UCSD-AML1 (cell line): Measurements from ENCODE around the gene MMS19.

Experiments
- DNase-seq: peaks from one replicate; lab custom pipeline; 2025; ENCODE audit not compliant: unreplicated experiment; lab: John Stamatoyannopoulos, UW

MMS19 gene, protein sequence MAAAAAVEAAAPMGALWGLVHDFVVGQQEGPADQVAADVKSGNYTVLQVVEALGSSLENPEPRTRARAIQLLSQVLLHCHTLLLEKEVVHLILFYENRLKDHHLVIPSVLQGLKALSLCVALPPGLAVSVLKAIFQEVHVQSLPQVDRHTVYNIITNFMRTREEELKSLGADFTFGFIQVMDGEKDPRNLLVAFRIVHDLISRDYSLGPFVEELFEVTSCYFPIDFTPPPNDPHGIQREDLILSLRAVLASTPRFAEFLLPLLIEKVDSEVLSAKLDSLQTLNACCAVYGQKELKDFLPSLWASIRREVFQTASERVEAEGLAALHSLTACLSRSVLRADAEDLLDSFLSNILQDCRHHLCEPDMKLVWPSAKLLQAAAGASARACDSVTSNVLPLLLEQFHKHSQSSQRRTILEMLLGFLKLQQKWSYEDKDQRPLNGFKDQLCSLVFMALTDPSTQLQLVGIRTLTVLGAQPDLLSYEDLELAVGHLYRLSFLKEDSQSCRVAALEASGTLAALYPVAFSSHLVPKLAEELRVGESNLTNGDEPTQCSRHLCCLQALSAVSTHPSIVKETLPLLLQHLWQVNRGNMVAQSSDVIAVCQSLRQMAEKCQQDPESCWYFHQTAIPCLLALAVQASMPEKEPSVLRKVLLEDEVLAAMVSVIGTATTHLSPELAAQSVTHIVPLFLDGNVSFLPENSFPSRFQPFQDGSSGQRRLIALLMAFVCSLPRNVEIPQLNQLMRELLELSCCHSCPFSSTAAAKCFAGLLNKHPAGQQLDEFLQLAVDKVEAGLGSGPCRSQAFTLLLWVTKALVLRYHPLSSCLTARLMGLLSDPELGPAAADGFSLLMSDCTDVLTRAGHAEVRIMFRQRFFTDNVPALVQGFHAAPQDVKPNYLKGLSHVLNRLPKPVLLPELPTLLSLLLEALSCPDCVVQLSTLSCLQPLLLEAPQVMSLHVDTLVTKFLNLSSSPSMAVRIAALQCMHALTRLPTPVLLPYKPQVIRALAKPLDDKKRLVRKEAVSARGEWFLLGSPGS

DNA sequence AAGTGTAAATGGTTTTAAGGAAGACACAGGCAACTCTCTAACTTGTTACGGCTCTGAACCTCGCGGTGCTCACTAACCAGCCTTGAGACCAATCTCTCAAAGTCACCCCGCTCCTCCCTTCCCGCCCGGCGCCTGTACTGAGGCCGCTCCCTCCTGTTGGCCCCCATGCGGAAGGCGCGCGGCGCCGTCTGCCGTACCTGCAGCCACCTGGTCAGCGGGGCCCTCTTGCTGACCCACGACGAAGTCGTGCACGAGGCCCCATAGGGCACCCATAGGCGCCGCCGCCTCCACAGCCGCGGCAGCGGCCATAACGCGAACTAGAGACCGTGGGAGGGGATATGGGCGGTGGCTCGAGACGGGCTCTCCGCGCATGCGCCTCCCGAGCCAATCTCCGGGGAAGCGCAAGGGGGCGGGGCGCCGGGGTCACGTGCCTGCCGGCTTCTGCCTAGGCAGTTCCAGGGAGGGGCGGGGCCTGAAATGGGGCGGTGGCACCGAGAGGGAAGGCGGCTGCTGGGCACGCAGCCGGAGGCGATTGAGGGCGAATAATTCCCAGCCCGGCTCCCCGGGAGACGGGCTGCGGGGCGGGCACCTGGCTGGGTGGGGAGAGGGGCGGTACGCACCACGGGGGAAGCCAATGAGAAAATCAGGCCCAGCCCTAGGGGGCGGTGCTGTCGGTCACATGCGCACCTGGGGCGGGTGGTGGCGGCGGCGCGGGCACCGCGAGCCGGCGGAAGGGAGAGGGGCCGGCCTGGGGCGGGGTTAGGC is at the start of gene MMS19:
Gene MMS19 (minus strand): TSS at position 347 of the 765 bp plus-strand sequence. CDS start 38 bp downstream, at position 309.
- peak; percentile 100 for DNase-seq

DNA sequence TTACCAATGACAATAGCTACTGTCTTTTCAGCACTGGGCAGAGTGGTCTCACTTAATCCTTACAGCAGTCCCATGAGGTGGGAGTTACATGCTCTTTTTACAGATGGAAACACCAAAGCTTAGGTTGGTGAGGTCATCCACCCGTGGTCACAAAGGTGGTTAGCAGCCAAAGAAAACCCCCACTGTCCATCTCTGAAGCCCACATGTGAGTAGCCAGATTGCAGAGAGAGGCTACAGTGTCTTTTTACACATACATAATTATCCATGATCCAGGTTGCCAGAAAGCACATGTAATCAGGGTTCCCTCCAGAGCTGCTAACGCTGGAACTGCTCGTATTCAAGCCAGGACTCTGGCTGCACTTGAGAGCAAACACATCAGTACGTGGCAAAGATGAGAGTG is 49.7 kb upstream of the MMS19 start:
- no peak for DNase-seq

DNA sequence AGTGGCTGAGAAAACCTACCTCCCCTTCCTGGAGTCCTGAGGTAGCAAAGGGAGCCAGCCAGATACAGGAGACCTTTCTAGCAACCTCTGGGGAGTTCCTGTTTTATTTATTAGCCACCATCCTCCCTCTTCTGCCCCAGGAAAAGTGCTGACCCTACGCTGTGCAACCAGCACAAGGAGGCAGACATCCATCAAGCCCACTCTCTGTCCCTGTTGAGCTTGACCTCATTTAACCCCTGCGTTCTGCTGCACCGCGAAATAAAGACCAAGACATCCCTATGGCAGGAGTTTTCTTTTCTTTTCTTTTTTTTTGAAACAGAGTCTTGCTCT is 49.0 kb upstream of the MMS19 start:
- DNase-seq: no peak

DNA sequence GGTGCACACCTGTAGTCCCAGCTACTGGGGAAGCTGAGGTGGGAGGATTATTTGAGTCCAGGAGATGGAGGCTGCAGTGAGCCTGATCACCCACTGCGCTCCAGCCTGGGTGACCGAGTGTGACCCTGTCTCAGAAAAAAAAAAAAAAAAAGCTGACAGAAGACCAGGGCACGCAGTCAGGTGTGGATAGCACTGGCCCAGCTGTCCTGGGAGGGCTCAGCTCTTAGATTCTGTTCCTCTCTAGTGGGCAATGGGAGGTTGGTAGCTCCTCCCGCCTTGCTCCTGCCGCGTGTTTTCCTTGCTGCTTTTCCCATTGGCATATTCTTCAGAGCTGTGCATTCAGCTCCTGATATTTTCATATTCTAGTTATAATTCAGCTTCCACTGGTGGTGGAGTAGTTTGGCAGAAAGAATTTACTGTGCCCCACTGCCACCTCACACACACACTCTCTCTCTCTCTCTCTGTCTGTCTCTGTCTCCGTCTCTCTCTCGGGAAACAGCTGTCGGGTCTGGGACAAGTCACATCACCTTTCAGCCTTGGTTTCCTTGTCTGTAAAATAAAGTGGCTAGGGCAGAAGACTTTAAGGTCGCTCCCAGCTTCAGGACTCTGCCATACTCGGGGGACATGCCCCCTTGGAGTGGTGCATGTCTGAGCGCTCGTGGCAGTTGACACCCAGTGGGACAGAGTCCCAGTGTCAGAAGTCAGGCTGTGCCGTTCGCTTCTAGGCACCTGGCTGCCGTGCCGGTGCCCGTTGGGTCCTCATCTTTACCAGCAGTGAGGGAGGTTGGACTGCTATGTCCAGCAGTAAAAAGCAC is 48.4 kb upstream of the MMS19 start:
- DNase-seq: no peak

DNA sequence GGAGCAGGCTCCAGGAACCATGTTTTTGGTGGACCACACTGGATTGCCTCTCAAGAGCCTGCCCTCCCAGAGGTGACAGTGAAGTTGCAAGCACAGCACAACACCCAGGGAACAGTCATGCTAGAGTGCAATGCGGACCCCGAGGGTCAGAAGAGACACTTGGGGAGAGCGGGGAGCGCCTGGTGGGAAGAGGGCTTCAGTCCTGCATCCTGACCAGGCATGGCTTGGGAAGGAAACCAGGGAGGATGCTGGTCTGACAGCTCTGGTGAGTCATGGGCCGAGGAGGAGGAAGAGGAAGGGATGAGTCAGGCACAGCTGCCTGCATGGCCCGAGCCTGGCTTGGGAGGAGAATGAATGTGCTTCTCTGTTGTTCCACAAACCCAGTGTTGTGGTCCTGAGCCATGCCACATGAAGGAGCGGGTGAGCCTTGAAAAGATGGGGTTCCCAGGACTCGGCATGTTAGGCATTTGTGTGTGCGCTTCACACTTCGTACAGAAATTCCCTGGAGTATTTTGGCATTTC is 44.9 kb upstream of the MMS19 start:
- peak; percentile 85 for DNase-seq

DNA sequence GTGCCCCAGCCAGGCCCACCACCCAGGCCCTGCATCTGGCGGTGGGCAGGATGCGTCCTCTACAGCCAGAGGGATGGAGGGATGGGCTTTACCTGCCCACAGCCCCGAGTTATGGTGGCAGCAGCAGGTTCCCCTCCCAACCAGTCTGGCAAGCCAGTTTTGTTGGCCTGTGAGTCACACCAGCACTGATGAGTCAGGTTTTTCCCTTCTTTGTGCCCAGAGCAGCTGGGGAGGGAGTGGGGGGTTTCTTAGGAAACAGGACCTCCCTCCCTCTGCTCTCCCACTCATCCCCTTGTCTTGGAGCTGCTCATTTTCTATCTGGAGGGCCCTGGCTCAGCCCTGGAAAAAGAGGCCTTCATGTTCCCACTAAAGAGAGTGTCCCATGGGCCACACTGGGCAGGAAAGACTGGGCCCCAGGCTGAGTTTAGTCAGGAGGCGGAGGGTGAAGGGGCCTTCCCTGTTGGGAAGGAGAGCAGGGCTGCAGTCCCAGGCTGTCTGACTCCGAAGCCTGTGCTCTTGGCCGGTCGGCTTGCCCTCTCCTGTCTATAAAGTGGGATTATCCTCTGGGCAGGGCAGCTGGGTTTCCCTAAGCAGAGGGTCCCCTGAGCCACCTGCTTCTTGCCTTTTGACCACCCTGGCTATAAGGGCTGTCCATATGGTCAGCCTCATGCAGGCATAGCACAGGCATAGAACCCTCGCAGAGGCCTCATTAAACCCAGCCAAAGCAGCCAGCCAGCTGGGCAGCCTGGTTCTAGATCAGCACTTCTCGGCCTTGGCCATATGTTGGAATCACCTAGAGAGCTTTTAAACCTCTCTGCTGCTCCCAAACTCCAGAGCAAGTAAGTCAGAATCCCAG is 44.2 kb upstream of the MMS19 start:
- peak; percentile 60 for DNase-seq

DNA sequence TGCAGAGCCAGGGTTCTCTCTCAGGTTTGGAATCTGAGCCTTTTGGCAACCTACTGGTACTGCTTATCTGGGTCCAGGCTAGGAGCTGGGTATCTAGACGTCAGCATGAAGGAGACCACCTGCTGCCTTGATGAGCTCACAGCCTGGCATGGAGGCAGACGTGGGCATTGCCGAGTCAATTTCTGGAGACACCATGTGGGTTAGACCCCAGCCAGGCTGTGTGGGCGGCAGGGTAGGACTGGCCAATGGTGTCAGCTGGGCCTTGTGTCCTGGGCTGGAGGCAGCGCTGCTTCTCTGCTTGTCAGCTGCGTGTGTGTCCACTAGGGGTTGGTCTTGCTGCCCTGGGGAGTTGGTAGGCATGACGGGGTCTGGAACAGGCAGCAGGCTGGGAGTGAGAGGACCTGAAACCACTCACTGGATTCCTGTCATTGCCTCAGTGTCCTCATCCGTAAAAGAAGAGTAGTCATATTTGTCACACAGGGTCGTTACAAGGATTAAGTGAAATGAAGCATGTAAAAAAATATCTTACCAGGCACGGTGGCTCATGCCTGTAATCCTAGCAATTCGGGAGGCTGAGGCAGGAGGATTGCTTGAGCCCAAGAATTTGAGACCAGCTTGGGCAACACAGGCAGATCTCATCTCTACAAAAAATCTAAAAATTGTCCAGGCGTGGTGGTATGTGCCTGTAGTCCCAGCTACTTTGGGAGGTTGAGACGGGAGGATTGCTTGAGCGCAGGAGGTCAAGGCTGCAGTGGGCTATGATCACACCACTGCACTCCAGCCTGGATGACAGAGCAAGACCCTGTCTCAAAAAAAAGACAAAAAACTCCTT is 42.7 kb upstream of the MMS19 start:
- no peak for DNase-seq

DNA sequence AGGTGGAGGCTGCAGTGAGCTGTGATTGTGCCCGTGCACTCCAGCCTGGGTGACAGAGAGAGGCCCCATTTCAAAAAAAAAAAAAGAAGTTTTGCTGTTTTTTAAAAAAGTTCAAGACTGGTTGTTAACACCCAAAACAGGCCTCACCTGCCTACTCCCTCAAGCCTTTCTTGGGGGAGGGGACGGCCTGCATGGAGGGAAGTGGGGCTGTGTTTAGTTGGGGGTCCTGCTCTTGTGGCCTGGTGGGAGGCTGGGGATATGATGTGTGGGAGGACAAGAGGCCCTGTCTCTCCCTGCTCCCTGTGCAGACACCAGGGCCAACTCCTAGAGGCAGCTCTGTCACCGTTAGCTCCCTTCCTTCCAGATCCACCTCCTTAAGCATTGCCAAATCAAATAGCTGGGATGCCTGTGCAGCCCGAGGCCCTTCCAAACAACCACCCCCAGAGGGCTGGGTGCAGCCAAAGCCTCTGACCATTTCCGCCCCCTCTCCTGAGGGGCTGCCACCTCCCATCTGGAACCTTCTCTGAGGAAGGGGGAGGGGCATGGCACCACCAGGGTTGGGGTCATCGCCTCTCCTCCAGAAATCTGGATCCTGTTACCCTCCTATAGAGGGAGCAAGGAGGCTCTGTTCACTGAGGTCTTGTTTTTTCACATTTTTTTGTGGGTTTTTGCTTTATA is 41.4 kb upstream of the MMS19 start:
- no peak for DNase-seq

DNA sequence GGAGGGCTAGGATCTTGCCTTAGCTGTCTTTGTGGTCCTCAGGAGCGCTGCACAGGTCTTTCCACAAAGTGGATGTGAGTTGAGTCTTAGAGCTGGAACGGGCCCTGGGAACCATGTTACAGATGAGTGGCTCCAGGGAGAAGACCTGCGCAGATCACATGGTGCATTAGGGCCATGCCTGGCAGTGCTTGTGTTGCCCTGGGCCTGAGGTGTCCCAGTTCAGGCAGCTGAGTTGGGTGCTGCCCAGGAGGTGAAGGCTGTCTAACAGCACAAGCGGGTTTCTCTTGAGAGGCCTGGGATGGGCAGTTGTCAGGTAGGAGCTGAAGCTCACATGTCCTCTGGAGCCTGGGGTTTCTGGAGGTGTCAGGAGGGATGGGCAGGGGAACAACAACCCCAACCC is 40.6 kb upstream of the MMS19 start:
- DNase-seq: no peak

DNA sequence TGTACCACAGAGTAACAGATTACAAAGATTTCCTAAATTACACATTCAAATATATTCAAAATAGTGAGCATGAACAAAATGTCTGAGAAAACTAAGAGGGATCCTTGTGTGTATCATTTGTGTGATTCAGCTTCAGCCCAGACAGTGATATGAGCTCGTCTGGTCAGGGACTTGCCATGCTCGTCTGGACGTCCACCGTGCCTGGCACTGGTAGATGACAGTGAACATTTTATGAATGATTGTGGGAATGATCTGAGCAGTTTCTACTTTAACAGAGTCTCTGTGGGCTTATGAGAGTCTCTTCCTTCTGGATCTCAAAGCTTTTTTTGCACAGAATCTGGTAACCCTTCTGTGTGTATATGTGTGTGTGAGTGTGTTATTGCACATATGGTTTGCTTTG is 40.2 kb upstream of the MMS19 start:
- no peak for DNase-seq

DNA sequence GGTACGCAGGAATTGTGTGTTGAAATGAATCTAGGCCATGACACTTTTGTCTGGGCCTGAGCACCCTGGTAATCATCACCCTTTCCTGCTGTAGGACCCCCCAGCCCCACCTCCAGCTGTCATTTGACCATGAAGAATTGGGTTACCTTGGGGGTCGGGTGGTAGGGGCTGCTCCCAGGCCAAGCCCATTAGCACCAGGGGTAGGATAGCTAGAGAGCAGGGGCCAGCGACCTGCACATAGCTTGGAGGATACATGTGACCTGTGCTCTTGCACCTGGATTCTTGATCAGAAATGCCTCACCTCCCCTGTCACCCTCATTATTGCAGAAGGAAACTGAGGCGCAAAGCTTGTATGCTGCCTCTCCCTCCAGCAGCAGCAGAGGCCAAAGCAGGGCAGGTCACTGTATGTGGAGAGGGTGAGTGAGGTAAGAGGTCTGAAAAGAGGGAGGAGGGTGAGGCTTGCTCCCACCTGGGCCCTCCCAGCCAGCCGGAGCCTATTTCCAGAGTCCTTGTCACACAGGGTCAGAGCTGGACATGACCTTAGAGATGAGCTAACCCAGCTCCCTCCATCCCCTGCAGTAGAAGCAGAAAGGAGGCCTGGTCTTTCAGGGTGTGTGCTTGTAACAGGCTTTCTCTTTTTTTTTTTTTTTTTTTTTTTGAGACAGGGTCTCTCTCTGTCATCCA is 39.1 kb upstream of the MMS19 start:
- no peak for DNase-seq

DNA sequence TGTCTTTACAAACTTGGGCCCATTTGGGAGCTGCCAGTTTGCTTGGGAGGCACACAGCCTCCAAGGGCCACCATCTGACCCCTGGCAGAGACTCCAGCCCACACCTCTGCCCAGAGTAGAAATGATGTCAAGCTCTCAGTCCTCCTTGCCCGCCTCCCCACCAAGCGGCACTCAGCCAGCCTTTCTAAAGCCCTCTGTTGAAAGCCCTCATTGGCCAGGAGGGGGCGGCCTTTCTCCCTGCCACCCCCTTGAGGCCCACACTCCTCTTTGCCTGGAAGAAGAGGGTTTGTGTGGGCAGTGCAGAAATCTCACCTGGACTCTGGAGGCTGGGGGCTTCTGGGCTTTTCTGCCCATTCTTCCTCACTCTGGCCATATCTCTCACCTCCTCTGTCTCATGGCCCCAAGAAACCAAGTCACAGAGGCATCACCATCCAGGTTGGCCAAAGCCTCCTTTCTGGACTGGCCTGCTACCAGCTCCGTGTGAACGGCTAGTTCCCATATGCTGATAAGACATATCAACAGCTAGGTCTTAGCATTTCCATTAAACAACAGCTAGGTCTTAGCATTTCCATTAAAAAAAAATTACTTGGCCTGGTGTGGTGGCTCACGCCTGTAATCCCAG is 36.6 kb upstream of the MMS19 start:
- DNase-seq: peak; percentile 64

DNA sequence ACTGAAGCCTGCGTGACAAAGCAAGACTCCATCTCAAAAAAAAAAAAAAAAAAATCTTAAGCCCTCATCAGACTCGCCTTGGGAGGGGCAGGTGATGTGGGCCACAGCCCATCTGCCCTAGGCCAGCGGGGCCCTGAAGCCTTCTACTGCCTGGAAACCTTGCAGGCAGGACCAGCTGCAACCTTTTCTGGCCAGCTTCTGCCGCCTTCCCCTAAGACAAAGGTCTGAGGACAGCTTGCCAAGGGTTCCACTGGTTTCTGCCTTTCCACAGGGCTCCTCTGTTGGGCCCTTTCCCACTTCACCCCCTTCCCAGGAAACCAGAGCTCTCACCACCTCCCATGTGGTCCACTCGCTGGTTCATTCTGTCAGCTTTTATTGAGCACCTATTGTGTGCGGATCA is 35.7 kb upstream of the MMS19 start:
- no peak for DNase-seq

DNA sequence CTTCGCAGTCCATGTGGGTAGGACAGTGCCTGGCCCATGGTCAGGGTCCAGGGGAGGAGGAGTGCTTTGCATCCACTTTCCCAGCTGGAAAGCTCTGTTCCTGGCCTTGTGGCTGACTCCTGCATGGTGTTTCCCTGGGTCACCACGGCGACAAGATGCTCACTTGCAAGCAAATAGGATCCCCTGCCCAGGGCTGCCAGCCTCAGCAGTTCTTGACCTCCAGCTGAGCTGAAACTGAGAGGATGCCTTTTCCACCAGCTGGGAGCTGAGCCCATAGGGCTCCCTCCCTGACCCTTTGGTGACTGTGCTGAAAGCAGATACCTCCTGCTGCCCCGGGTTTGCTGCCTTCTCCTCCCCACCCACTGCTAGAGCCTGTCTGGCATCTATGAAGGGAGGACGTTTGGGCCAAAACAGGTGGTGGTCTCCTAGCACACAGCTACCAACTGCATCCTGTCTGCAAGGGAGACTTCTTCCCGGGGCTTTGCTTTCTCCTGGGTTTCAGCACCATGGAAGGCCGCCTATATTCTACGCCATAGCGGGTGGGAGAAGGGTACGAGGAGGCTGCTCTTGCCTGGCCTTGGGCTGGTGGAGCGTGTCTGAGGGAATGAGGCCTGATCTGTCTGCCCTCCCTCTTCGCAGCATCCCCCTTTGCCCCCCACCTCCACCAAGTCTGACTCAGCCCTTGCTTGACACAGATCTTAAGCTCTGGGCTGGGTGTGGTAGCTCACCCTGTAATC is 34.9 kb upstream of the MMS19 start:
- DNase-seq: no peak

DNA sequence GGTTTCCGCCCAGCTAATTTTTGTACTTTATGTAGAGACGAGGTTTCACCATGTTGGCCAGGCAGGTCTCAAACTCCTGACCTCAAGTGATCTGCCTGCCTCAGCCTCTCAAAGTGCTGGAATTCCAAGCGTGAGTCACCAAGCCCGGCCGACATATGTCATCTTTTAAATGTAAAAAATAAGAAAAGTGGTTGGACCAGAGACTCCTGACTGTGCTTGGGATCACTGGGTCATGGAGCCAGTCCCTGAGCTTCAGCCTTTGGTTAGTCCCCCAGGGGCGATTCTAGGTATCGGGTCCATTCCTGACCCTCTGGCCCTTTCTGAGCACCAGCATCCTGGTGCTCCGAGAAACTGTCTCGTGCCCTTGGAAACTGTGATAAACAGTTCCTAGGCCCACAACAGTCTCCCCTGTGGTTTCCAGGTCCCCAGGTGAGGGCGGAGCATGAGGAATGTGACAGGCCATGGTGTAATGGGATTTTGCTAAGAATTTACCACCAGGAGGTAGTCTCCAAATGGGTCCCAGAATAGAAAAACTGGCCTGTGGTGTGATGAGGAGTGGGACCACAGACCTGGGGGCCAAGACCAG is 33.3 kb upstream of the MMS19 start:
- no peak for DNase-seq
